Effector memory CD8-positive, alpha-beta T cell (primary cell): ENCODE results near the gene CD2AP.

Experiments used
- ATAC-seq: fragments of 150-1000 bp; cut with Tn5 transposase; replicated peaks from 2 replicates; pipeline ENCODE4 v1.10.0; 2021; ENCODE audit warnings: mild to moderate bottlenecking, moderate library complexity
- DNase-seq, 3 experiments: peaks; one replicate each; pipeline ENCODE4 v3.0.0; 2021
- H3K27ac Mint-ChIP-seq, 2 donors: one replicate each; pipeline ENCODE4 v1.8.0; 2022; ENCODE audit warnings: mild to moderate bottlenecking in 2 of 2, mixed read lengths in 2 of 2, moderate library complexity in 2 of 2
- H3K27me3 Mint-ChIP-seq, 2 donors: one replicate each; pipeline ENCODE4 v1.8.0; 2022; ENCODE audit warnings: mixed read lengths in 2 of 2
- H3K36me3 Mint-ChIP-seq: one replicate; pipeline ENCODE4 v1.8.0; 2022; ENCODE audit warnings: mild to moderate bottlenecking, moderate library complexity, mixed read lengths; ENCODE audit not compliant: insufficient read depth
- H3K4me1 Mint-ChIP-seq, 2 donors: one replicate each; pipeline ENCODE4 v1.8.0; 2022; ENCODE audit warnings: low read depth in 2 of 2, mixed read lengths in 2 of 2
- H3K4me3 Mint-ChIP-seq, 2 donors: one replicate each; pipeline ENCODE4 v1.8.0; 2022; ENCODE audit warnings: mild to moderate bottlenecking in 2 of 2, mixed read lengths in 2 of 2, moderate library complexity in 2 of 2
- H3K9me3 Mint-ChIP-seq, 2 donors: one replicate each; pipeline ENCODE4 v1.8.0; 2022; ENCODE audit warnings: mixed read lengths in 2 of 2

Gene CD2AP

DNA sequence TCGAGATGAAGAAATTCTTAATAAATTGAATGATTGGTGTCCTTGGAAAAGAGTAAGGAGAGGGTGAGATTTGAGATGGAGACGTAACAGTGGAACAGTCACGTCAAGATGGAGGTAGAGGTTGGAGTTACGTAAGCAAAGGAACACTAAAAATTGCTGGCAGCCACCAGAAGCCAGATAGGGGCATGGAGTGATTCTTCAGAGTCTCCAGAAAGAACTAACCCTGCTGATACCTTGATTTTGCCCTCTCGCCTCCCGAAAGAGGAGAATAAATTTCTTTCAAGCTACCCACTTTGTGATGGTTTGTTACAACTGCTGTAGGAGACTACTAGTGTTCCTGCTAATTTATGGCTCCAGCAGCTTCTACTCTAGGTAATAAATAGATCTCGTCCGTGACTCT is 17.6 kb downstream of the CD2AP start:
- Mint-ChIP-seq H3K4me1 (peaks cover 29 to 66% of the 10 kb centered on the region in 2 donors), H3K9me3 (no peaks in the 10 kb centered on the region), H3K27ac (peak overlapping the region in 1 of 2 donors; percentile 1)

DNA sequence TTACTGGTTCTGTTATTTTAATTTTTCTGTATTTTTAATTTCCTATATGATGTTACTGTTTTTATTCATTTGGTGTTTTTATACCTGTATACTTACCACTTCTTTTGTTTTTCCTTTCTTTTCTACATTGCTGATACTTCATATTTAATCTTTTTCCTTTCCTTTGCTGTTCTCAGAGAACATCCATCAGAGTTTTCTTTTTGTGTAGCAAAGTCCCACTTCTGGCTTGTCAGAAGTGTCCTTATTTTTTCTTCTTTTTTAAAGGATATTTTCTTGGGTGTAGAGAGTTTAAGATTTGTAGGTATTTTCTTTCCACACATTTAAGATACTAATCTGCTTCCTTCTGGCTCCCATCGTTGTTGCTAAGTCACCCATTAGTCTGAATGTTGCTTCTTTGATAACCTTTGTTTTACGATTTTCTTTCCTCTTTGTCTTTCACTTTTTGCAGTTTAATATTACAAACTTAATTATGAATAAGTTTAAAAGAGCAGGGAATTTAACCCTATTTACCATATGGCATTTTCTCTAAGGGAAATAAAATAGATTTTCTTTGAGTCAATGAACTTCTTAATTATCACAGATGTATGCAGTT is 18.5 kb downstream of the CD2AP start:
- no peak for ATAC-seq
- Mint-ChIP-seq H3K9me3 (no peaks in the 10 kb centered on the region), H3K36me3 (peaks cover 3% of the 10 kb centered on the region), H3K4me1 (peaks cover 31 to 64% of the 10 kb centered on the region in 2 donors), H3K27me3 (no peaks in the 10 kb centered on the region), H3K4me3 (no peak overlapping the region), H3K27ac (no peak overlapping the region)
- DNase-seq, result no peak

More for the DNA sequence above, 17.6 kb downstream of the CD2AP start:
- no peak for ATAC-seq
- Mint-ChIP-seq H3K4me3 (no peak overlapping the region), H3K36me3 (peaks cover 6% of the 10 kb centered on the region), H3K27me3 (no peaks in the 10 kb centered on the region)
- no peak for DNase-seq

DNA sequence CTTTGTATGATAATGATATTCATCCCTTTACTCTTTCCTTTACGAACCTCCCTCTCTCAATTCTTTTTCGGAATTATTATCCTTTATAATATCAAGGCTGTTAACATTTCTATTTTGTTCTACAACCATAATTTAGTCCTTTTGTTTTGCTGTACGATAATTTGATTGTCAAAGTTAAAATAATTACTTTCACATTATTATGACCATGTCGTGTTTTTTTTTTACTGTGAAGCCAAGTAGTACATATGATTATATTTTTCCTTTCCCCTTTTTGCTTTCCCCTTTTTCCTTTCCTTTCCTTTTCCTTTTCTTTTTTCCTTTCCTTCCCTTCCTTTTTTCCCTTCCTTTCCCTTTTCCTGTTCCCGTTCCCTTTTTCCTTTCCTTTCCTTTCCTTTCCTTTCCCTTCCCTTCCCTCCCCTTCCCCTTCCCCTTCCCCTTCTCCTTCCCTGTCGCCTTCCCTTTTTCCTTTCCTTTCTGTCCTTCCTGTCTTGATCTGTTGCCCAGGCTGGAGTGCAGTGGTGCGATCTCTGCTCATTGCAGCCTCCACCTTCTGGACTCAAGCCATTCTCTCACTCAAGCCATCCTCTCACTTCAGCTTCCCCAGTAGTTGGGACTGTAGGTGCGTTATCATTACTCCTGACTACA is 19.5 kb downstream of the CD2AP start:
- ATAC-seq (no peak), DNase-seq (no peak)
- H3K9me3 Mint-ChIP-seq, result no peaks in the 10 kb centered on the region
- no peaks in the 10 kb centered on the region for H3K27me3 Mint-ChIP-seq
- peaks cover 35 to 67% of the 10 kb centered on the region in 2 donors for H3K4me1 Mint-ChIP-seq
- H3K36me3 Mint-ChIP-seq, result peaks cover 3% of the 10 kb centered on the region
- H3K4me3 Mint-ChIP-seq, result peak overlapping the region in 1 of 2 donors; percentile 15
- H3K27ac Mint-ChIP-seq, result no peak overlapping the region

DNA sequence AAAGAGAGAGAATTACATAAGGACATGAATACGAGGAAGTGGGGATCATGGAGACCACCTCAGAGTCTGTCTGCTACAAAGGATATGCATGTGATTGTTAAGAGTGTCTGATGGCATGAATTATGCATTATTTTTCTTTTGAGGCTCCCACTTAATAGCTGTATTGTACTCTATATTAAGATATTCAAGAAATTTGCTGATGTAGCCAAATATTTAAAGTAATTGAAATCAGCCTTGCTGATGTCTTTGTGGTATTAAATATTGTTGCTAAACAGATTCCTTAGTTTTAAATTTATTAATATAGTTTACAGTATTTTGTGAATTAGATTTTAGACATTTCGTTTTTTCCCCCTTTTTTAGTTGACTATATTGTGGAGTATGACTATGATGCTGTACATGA is 25.3 kb downstream of the CD2AP start:
- Mint-ChIP-seq H3K9me3 (no peaks in the 10 kb centered on the region), H3K4me1 (peaks cover 14 to 46% of the 10 kb centered on the region in 2 donors), H3K4me3 (no peak overlapping the region), H3K36me3 (peaks cover 11% of the 10 kb centered on the region), H3K27me3 (no peaks in the 10 kb centered on the region), H3K27ac (peak overlapping the region in 1 of 2 donors; percentile 35)
- no peak for ATAC-seq
- no peak for DNase-seq

DNA sequence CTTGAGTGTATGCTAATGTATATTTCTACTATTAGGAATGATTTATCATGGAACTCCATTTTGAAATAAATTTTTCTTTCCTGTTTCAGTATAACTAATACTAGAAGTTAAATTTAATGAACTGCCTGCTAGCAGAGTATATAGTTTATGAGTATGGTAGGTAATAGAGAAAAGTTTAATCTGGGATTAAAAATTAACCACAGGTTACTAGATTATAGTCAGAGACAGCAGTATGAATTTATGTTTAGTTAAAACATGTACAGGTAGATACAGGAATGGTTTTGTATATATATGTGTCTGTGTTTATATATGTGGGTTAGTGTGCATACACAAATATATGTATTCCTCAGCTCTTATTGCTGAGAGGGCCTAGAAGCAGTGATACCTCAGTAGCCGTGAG is 32.3 kb downstream of the CD2AP start:
- no peak for ATAC-seq
- peaks cover 24% of the 10 kb centered on the region for H3K36me3 Mint-ChIP-seq

DNA sequence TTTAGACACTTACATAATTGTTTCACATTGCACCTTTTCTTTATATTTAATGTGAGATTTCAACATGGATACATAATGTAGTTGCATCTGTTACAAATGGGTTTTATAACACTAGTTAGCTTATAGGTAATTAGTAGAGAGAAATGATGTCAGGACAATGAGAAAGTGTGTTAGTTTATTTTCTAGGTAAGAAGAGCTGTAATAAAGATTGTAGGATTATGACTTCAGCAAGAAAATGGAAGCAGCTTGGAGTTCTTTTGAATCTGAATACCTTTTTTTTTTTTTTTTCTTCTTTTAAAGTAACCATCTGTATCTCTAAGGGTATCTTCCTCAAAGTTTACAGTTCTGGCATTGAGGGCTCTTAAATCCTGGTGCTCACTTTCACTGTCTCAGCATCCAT is 35.3 kb downstream of the CD2AP start:
- H3K9me3 Mint-ChIP-seq, result no peaks in the 10 kb centered on the region
- DNase-seq (no peak), ATAC-seq (no peak)
- H3K27ac Mint-ChIP-seq, result no peak overlapping the region
- H3K4me1 Mint-ChIP-seq, result peaks cover 9 to 47% of the 10 kb centered on the region in 2 donors
- peaks cover 13% of the 10 kb centered on the region for H3K36me3 Mint-ChIP-seq
- H3K4me3 Mint-ChIP-seq, result no peak overlapping the region
- H3K27me3 Mint-ChIP-seq, result no peaks in the 10 kb centered on the region

More for the DNA sequence above, 32.3 kb downstream of the CD2AP start:
- no peaks in the 10 kb centered on the region for H3K9me3 Mint-ChIP-seq
- no peaks in the 10 kb centered on the region for H3K27me3 Mint-ChIP-seq
- no peak for DNase-seq
- no peak overlapping the region for H3K4me3 Mint-ChIP-seq
- peak overlapping the region in 1 of 2 donors; percentile 16 for H3K27ac Mint-ChIP-seq
- peaks cover 4 to 34% of the 10 kb centered on the region in 2 donors for H3K4me1 Mint-ChIP-seq

DNA sequence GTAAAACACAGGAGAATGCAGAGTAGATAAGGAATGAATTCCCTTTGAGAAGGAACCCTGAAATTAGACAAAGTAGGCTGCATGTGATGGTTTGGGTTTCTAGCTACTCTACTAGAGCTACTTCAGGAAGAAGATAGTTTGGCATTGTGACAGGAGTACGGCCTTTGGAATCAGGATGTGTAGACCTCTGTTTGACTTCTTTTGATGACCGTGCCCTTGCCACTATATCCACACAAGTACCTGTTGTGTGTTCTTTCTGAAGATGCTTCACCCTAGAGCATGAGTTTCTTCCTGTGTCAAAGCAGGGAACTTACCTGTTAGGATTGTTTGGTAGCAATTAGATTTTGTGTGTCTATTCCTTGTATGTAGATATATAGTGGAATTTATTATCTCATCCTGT is 41.7 kb downstream of the CD2AP start:
- Mint-ChIP-seq H3K27me3 (no peaks in the 10 kb centered on the region), H3K4me3 (no peak overlapping the region), H3K9me3 (no peaks in the 10 kb centered on the region), H3K36me3 (no peaks in the 10 kb centered on the region), H3K27ac (no peak overlapping the region), H3K4me1 (peaks cover 25 to 63% of the 10 kb centered on the region in 2 donors)
- no peak for DNase-seq
- ATAC-seq, result no peak

DNA sequence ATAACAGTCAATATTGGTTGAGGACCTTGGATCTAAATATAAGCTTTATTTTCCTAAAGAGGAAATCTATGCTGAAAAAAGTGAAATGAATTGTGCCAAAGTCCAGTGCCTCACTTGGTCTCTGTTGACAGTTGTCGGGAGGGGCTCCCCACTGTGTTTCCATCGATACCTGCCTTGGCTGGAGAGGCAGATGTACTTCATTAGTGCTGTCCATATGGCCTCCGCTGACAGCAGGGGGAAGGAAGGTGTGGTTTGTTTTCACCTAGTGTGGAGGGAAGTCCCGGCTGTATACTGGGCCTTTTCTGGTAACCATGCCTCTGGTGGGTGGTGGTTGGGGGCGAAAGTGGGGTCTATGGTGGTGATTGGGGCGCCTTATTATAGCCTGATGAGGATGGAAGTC is 42.7 kb downstream of the CD2AP start:
- Mint-ChIP-seq H3K4me3 (no peak overlapping the region), H3K9me3 (no peaks in the 10 kb centered on the region), H3K27me3 (no peaks in the 10 kb centered on the region), H3K4me1 (peaks cover 25 to 54% of the 10 kb centered on the region in 2 donors), H3K36me3 (peaks cover 3% of the 10 kb centered on the region), H3K27ac (peak overlapping the region; percentile 26 to 36)
- DNase-seq, result no peak
- peak; percentile 42 for ATAC-seq

DNA sequence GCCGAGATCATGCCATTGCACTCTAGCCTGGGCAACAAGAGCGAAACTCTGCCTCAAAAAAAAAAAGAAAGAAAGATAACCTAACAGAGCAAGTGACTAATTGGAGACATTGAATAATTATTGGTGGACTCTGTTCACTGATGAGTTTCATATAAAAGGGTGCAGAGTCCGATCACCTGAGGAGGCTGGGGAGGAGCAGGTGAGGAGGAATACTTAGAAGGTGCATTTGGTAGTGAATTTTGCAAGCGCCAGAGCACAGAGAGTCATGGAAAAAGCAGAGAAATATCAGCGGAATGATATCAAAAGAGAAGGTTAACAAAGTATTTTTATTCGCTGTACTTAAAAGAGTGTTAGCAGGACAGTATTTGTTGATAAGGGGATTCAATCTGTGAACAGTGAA is 44.4 kb downstream of the CD2AP start:
- Mint-ChIP-seq H3K27me3 (no peaks in the 10 kb centered on the region), H3K4me3 (no peak overlapping the region), H3K27ac (peak overlapping the region in 1 of 2 donors; percentile 0), H3K4me1 (peaks cover 32 to 53% of the 10 kb centered on the region in 2 donors), H3K36me3 (peaks cover 3% of the 10 kb centered on the region), H3K9me3 (no peaks in the 10 kb centered on the region)
- ATAC-seq (no peak), DNase-seq (no peak)

DNA sequence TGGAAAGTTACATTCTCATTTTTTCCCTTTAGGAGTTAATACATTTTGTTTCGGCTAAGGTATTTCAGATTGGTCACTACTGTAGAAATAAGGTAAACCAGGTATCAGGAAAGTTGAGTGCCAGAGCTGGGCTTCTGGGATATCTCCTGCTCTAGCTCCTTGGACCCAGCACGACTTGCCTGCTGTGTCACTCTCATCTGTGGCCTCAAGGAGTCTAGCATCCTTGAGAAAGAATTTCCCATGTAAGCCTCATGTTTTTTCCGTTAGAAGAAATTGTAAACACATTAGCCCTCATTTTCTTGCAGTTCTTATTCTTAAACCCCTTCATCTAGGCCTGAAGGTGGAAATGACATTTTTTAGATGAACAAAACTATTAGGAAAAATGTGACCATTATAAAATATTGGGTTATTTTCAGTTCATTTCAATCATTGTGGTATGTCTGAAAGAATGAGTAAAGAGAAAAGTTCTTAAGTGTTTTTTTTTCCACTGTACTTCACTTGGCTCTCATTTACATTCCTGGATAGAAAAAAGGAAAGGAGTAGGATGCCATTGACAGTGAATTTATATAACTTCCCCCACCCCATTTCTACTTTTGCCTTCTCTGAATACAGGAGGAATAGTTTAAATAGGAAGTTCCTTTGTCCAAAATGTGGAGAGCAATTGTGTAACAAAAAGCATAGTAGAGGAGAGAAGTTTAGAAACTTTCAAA is 46.7 kb downstream of the CD2AP start:
- H3K4me1 Mint-ChIP-seq, result peaks cover 34 to 56% of the 10 kb centered on the region in 2 donors
- DNase-seq, result no peak

DNA sequence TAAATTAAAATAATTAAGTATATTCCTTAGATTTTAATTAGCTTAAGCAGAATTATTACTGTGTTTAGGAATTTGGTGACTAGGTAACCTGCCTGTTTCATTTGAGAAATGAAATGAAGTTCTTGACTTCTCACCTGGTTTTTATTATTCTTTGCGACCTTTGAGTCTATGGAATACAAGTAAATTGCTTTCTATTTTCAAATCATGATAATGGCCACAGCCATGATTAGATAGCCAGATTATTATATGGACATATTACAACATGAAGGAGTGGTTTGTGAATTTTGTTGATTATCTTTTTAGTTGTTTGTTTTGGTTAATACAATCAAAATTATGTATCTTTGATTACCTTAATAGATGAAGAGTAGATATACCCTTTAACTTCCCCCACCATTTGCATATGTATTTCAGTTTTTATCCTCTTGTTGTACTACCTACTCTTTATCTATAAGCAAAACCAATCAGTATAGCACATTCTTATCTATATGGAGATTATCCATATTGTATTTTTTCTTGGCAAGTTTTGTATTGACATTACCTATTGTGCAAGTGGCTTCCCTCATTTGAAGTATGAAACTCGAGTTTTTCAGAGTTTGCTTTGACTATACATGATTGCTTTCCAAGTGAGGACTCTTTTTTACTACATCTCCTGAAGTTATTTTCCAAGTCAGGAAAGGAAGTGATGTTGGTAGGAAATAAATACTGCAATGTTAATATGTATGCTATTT is 47.9 kb downstream of the CD2AP start:
- H3K4me1 Mint-ChIP-seq, result peaks cover 27 to 51% of the 10 kb centered on the region in 2 donors
- H3K9me3 Mint-ChIP-seq, result no peaks in the 10 kb centered on the region
- H3K27me3 Mint-ChIP-seq, result no peaks in the 10 kb centered on the region
- H3K4me3 Mint-ChIP-seq, result no peak overlapping the region
- peaks cover 9% of the 10 kb centered on the region for H3K36me3 Mint-ChIP-seq
- H3K27ac Mint-ChIP-seq, result no peak overlapping the region
- no peak for DNase-seq
- ATAC-seq, result no peak

More for the DNA sequence above, 46.7 kb downstream of the CD2AP start:
- H3K36me3 Mint-ChIP-seq, result peaks cover 9% of the 10 kb centered on the region
- no peaks in the 10 kb centered on the region for H3K9me3 Mint-ChIP-seq
- no peak overlapping the region for H3K4me3 Mint-ChIP-seq
- no peaks in the 10 kb centered on the region for H3K27me3 Mint-ChIP-seq
- ATAC-seq, result no peak
- H3K27ac Mint-ChIP-seq, result no peak overlapping the region

DNA sequence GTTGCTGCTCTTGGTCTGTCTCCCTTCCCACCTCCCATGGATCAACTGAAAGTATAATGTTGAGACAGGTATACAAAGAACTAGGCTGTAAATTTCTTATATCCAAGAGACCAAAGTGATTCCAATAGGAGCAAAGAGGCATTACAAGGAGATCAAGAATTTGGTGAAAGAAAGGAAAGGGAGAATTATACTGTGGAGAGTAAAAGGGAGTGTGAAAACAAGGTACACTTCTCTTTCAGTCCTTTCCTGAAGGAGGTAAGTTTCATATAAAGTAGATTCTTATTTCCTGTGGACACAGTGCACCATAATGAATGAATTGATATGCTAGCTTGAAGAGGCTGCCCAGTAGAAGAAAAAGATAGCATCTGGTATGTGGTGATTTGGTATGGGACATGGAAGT is 49.7 kb downstream of the CD2AP start:
- Mint-ChIP-seq H3K36me3 (peaks cover 9% of the 10 kb centered on the region), H3K27me3 (no peaks in the 10 kb centered on the region), H3K27ac (no peak overlapping the region), H3K4me3 (no peak overlapping the region), H3K4me1 (peaks cover 23 to 40% of the 10 kb centered on the region in 2 donors), H3K9me3 (no peaks in the 10 kb centered on the region)
- ATAC-seq (no peak), DNase-seq (no peak)

DNA sequence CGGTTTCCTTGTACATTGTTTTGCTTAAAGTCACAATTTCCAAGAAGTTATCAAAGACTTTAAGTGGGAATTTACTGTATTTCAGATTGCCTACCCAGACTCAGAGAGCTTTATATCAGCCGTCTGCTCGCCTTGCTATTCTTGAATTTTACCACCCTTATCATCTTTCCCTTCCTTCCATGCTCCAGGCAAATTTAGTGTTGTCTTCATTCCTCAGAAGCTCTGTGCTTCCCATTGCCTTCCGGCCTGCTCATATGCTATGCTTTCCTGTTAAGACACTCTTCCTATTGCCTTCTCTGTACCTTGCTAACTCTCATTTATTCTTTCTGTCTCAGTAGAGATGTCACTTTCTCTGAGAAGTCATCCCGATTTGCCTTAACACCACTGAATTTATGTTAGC is 52.1 kb downstream of the CD2AP start:
- DNase-seq, result no peak
- ATAC-seq, result no peak
- H3K4me3 Mint-ChIP-seq, result no peak overlapping the region
- no peaks in the 10 kb centered on the region for H3K9me3 Mint-ChIP-seq
- H3K36me3 Mint-ChIP-seq, result peaks cover 14% of the 10 kb centered on the region
- no peak overlapping the region for H3K27ac Mint-ChIP-seq
- H3K4me1 Mint-ChIP-seq, result peaks cover 23 to 34% of the 10 kb centered on the region in 2 donors
- H3K27me3 Mint-ChIP-seq, result no peaks in the 10 kb centered on the region
